ENCODE data around the gene B4GALT4. TPM values are rescaled to one million over a fixed set of nuclear protein-coding genes. Genes with fewer than 3 reads are reported as not detected.

Gene B4GALT4
- total RNA-seq, 2 donors from 2014 or later: 13.8 to 21.0 TPM

DNA sequence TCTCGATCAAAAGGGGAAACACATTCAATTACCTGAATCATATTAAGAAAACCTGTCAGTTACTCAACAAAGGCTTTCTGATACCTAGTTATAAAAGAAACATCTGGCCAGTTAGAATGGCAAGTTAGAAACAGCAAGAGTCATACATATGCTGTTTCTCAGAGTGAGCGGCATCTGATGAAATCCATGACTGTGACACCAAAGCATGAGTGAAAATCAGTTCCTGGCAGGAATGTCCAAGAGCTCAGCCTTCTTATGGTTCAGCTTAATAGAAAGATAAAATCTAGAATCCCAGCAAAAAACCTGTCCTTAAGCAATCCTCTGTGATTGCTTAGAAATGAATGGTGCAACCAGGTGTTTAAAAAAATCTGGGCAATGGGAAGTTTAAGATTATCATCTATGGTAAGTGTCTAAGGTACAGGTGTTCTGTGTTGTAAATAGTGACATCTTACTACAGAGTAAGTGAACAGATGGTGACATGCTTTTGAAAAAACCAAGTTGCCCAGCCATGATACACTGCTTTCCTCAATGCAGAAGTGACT lies 18.8 kb downstream of the B4GALT4 start:
- Mint-ChIP-seq H3K27ac (peak overlapping the region; percentile 26 to 94), H3K36me3 (peaks cover 25 to 54% of the 10 kb centered on the region in 2 donors), H3K9me3 (no peaks in the 10 kb centered on the region)
- ATAC-seq (peak; percentile 17 to 61), DNase-seq (ENCODE audit: low spot score in 2 of 2) (no peak)

DNA sequence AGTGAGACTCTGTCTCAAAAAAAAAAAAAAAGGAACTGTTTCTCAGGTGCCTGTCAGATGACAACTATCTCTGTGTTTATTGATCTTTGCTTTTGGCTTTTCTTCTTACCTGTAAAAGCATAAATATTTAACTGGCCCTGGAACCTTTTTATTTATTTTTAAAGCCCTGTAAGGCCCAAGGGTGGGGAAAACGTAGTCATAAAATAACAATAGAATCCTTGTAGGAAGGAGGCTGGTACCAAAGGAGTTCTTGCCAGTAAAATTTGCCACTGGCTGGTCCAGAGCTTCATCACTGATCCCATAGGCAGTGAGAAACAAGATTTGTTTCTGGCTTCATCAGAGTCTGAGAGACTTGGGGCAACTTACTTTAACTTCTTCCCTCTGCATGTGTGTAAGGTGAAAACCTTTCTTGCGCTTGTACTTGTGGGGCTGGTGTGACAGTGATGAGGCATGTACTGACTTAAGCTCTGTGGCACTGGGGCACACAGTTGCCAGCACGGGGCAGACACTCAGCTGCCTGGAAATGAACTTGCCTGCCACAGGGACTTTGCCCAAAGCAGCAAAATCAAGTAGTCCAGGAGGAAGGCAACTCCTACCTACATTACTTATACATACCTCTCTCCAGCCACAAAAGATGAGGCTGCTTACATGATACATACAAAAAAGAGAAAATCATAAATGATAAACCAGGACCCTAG lies 19.6 kb downstream of the B4GALT4 start:
- ATAC-seq (peak in 1 of 2 donors; percentile 2), DNase-seq (ENCODE audit: low spot score in 2 of 2) (no peak)
- H3K36me3 Mint-ChIP-seq: peaks cover 21 to 48% of the 10 kb centered on the region in 2 donors
- H3K9me3 Mint-ChIP-seq: no peaks in the 10 kb centered on the region
- H3K27ac Mint-ChIP-seq: peak overlapping the region; percentile 26 to 81

DNA sequence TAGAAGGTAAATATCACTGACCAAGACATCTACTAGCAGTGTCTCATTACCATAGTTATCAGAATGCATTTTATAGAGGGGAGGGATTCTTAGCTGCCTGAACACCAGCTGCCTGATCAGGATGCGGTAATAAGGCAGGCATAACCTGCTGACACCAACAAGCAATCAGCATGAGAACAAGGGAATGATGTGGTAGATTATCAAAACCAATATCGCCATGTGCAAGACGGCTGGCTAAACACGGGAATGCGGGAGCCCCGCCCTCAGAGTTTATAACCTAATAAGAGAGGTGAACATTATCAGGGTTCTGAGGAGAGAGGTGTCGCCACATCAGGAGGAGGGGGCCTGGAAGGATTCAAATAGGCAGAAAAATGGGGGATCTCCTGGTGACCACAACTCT lies 20.5 kb downstream of the B4GALT4 start:
- H3K27ac Mint-ChIP-seq: peak overlapping the region; percentile 69 to 94
- peaks cover 23 to 54% of the 10 kb centered on the region in 2 donors for H3K36me3 Mint-ChIP-seq
- DNase-seq (ENCODE audit: low spot score in 2 of 2): no peak
- no peak for ATAC-seq
- no peaks in the 10 kb centered on the region for H3K9me3 Mint-ChIP-seq

DNA sequence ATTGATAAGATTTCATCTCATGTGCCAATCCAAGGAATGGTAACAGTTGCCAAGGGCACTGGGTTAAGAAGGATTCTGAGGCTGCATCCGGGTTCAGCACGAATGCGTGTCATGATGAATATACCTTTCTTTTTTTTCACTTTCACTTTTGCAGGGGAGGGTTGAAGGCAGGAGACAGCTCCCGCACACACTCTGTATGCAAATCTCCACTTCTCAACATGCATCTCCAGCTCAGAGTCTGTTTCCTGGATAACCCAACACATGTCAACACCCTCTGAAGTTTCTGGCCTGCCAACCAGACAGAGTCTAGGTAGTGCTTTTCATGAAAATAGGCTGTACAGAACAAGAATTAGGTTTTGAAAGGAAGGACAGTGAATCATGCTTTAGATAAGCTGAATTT lies 21.6 kb downstream of the B4GALT4 start:
- DNase-seq (ENCODE audit: low spot score in 2 of 2): peak; percentile 34 to 60
- no peaks in the 10 kb centered on the region for H3K9me3 Mint-ChIP-seq
- H3K27ac Mint-ChIP-seq: peak overlapping the region; percentile 90 to 94
- ATAC-seq: peak; percentile 93 to 94
- H3K36me3 Mint-ChIP-seq: peaks cover 24 to 55% of the 10 kb centered on the region in 2 donors

DNA sequence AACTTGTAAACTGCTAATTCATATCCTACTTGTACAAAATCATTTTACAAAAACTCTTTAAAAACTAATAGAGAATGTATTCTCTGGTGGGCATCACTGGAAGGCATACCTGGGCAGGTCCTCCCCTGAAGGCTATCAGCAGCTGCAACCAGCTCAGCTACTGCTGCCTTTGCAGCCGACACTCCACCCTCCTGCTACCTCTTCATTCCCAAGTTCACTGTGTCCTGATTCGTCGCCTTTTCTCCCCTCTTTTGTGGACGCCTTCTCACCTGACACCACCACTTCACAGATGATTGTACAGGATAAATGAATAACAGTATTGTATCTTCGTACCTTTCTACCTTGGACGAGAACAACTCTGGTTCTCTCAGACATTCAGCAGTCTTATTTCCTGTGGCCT lies 28.9 kb downstream of the B4GALT4 start:
- ATAC-seq: no peak
- Mint-ChIP-seq H3K36me3 (peaks cover 30 to 59% of the 10 kb centered on the region in 2 donors), H3K9me3 (no peaks in the 10 kb centered on the region), H3K27ac (no peak overlapping the region)
- no peak for DNase-seq (ENCODE audit: low spot score in 2 of 2)

DNA sequence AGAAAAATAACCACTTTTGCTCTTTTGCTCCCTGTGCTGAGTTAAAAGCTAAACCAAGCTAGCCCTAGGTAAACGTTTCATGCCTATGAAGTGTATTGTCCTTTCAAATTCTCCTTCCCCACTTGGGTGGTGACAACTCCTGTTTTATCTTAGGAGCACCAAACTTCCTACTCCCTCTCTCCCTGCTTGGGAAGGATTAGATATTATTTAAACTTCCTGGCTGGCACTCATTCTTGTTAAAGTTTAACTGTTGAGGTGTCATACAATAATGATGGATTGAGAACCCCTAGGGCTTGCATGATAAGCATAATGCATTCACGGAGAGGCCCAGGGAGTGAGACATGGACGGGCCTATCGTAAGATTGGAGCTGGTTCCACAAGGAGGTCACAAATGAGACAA lies 29.5 kb downstream of the B4GALT4 start:
- Mint-ChIP-seq H3K36me3 (peaks cover 30 to 58% of the 10 kb centered on the region in 2 donors), H3K27ac (peak overlapping the region in 1 of 2 donors; percentile 48), H3K9me3 (no peaks in the 10 kb centered on the region)
- no peak for DNase-seq (ENCODE audit: low spot score in 2 of 2)
- no peak for ATAC-seq

DNA sequence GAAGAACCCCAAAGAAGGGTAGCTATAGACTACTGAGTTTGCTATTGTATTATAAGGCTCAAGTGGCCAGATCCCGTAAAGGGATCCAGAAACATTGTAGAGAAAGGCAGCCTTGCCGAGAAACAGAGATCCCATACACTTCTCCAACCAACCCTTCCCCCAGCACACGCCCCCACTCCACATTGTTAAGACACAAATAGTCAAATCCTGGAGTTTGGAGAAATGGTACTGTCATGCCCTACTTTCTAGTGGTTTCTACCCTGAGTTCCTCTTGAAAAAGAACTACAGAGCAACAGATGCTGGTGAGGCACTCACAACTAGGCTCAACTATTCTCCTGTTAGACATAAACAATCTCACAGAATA lies 33.2 kb downstream of the B4GALT4 start:
- DNase-seq (ENCODE audit: low spot score in 2 of 2) (no peak), ATAC-seq (no peak)
- H3K9me3 Mint-ChIP-seq: no peaks in the 10 kb centered on the region
- H3K27ac Mint-ChIP-seq: peak overlapping the region in 1 of 2 donors; percentile 73
- H3K36me3 Mint-ChIP-seq: peaks cover 16 to 42% of the 10 kb centered on the region in 2 donors

DNA sequence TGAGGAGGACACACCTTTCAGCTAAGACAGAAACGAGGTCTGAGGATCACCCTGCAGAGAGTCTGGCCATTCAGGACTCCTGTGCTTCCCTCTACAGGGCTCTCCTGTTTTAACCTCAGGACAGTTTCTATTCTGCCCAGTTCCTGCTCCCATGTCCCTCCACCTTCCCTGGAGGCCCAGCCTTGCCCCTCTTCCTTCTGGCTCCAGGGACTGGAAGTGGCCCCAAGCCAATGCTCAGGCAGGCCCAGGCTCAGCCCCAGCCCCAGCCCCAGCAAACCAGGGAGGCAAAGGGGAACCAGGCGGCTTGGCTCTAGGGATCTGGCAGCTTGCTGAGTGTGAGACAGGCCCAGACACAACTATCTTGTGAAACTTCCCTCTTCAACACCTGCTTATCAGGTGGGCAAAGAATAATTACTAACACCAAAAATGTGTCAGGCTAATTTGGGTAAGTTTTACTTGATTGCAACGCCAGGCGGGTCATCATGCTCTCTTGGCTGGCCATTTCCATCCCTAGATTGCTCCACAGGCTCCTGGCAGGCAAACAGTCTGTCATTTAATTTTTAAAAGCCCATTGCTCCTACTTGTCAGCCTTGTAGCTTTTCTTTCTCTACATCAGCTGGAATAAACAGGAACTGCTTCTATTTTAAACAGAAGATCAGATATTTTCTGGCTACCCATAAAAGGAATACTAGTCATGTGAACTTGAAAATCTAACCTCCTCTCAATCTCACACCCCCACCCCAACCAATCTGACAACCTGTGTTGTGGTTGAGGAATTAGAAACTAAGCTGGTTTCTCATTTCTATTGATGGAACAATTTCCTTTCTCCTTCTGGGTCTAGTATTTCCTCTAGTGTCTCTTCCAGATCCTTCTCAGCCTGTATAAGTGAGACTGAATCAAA lies 33.8 kb downstream of the B4GALT4 start:
- Mint-ChIP-seq H3K36me3 (peaks cover 12 to 36% of the 10 kb centered on the region in 2 donors), H3K9me3 (no peaks in the 10 kb centered on the region), H3K27ac (peak overlapping the region; percentile 10 to 73)
- ATAC-seq (peak; percentile 57 to 58), DNase-seq (ENCODE audit: low spot score in 2 of 2) (no peak)

DNA sequence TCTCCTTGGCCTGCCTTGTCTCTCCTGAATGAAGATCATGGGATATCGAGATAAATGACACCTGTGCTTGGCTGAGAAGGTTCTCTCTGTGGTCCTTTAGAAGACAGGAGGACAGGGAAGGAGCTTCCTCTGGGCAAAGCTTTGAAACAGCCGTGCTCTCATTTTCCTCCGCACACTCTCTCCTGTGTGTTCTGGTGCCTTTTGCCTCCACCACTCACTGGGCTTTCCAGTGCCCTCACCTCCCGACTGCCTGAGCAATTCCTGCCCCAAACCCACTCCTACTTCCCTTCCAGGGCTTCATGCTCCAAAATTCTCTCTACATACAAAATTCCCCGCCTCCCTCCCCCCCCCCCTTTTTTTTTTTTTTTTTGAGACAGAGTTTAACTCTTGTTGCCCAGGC lies 35.0 kb downstream of the B4GALT4 start:
- no peak for DNase-seq (ENCODE audit: low spot score in 2 of 2)
- H3K36me3 Mint-ChIP-seq: peaks cover 12 to 27% of the 10 kb centered on the region in 2 donors
- ATAC-seq: no peak
- no peaks in the 10 kb centered on the region for H3K9me3 Mint-ChIP-seq
- H3K27ac Mint-ChIP-seq: no peak overlapping the region

DNA sequence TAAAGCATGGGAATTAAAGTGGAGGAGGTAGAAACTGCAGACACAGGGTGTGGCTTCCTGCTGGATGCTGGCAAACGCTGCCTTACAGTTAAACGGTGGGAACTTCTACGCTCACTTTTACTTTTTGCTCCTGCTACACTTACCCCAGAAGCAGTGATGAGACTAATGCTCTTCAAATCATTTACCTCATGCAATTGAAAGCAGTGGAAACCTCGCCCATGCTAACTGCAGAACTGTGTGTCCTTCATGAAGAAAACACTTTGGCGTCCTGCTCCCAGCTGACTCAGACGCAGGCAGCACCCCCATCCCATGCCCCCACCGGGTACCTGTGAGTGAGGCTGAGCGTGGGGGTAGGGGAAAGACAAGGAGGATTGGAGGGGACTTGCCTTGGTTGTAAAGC lies 35.5 kb downstream of the B4GALT4 start:
- Mint-ChIP-seq H3K9me3 (no peaks in the 10 kb centered on the region), H3K36me3 (peaks cover 12 to 22% of the 10 kb centered on the region in 2 donors), H3K27ac (peak overlapping the region in 1 of 2 donors; percentile 50)
- DNase-seq (ENCODE audit: low spot score in 2 of 2): no peak
- peak in 1 of 2 donors; percentile 9 for ATAC-seq

DNA sequence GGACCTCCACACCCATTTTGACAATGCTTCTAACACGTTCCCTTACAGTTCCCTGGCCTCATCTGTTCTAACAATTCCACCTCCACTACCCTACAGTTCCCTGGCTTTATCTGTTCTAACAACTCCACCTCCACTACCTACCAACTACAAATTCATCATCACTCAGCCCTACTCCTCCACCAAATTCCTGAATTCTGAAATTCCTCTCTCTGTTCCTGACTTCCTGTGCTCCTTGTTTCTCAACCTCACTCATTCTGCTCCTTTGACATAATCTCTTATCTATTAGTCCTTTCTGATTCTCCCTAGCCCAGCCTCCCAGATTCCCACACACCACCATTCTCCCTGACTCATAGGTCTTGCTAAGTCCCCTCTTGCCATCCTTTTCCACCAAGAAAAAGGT lies 44.8 kb downstream of the B4GALT4 start:
- no peaks in the 10 kb centered on the region for H3K36me3 Mint-ChIP-seq
- no peak overlapping the region for H3K27ac Mint-ChIP-seq
- ATAC-seq: no peak

DNA sequence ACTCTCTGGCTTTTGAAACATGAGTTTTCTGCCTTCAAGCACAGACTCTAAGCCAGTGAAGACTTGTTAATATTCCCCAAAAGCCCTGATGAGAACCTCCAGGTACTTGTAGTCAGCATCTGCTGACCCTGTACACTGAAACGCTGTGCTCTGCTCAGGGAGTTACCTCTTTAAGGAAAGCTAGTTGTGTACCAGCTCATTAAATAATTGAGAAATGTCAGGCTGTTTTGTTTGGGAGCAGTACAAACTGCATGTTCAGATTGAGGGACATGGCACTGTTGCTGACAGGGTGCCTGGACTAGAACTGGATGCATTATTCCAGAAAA lies 45.6 kb downstream of the B4GALT4 start:
- ATAC-seq: no peak
- H3K27ac Mint-ChIP-seq: no peak overlapping the region
- H3K36me3 Mint-ChIP-seq: no peaks in the 10 kb centered on the region
- DNase-seq (ENCODE audit: low spot score in 2 of 2): no peak
- H3K9me3 Mint-ChIP-seq: no peaks in the 10 kb centered on the region

More for the DNA sequence above, 44.8 kb downstream of the B4GALT4 start:
- H3K9me3 Mint-ChIP-seq: no peaks in the 10 kb centered on the region
- no peak for DNase-seq (ENCODE audit: low spot score in 2 of 2)

DNA sequence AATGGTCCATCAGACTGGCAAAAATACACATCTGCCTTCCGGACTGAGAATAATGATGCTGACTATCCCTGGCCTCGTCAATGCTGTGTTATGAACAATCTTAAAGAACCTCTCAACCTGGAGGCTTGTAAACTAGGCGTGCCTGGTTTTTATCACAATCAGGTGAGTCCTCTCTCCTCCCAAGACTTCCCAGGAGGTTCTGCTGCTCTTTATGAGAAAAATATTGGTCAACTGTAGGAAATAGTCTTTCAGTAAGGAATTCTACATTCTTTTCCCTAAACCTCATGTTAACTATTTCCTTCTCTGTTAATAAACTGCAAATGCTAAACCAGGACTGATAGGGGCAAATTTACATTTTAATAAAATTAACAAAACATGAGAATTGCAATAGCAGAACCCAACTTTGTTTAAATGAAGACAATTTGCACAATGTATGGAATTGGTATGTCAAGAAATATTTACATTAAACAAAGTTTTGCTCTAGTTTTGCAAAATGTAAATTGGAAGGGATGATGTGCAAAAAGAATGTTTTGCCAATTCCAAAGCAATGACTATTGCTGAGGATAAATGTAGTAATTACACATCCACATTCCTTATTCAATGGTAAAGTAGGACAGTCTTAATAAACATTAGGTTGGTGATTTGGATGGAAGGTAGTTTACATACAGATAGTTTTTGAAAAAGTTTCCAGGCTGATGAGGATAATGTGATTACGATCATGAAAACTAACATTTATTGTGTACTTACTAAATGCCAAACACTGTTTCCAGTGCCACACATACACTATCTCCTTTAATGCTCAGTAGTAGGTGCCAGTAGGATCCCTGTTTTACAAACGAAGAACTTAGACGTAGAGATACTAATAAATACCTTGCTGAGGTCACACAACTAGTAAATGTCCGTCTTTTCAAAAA lies 46.2 kb downstream of the B4GALT4 start:
- H3K36me3 Mint-ChIP-seq: no peaks in the 10 kb centered on the region
- no peak overlapping the region for H3K27ac Mint-ChIP-seq
- no peaks in the 10 kb centered on the region for H3K9me3 Mint-ChIP-seq
- DNase-seq (ENCODE audit: low spot score in 2 of 2) (no peak), ATAC-seq (no peak)

DNA sequence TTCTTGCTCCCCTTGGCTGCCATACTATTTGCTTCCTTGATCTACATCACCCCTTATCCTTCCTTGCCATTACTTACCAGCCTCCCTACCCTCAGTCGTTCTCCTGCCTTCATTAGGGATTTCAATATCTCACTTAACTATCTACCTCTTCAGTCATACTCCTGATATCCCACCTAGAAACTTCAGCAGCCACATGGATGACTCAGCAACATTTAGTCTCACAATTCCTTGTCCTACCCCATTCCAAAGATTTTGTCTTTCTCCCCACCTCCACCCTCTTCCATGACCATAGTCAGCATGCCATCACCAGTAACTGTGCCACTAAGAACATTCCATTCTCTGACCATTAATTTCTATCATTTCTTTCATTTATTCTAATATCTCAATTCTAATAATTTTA lies 48.9 kb downstream of the B4GALT4 start:
- H3K36me3 Mint-ChIP-seq: no peaks in the 10 kb centered on the region
- H3K9me3 Mint-ChIP-seq: no peaks in the 10 kb centered on the region
- ATAC-seq: no peak

DNA sequence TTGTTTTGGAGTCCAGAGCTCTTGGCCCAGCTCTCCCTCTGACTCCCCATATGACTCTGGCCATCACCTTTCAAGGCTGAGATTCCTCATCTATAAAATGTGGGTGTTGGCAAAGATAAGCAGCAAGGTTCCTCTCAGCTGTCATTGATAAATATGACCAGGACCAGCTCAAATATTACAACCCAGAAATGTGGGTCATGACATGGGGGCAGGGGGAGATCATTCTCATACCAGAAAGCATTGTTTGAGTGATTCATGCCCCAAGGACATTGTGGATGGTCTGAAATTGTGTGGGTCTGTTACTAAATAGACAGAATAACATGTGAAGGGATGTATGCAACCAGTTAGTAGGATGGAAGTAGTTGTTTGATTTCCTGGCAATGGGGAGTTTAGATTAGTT lies 53.4 kb downstream of the B4GALT4 start:
- ATAC-seq (no peak), DNase-seq (ENCODE audit: low spot score in 2 of 2) (no peak)
- Mint-ChIP-seq H3K27ac (no peak overlapping the region), H3K36me3 (no peaks in the 10 kb centered on the region), H3K9me3 (no peaks in the 10 kb centered on the region)

More for the DNA sequence above, 48.9 kb downstream of the B4GALT4 start:
- H3K27ac Mint-ChIP-seq: no peak overlapping the region
- DNase-seq (ENCODE audit: low spot score in 2 of 2): no peak

DNA sequence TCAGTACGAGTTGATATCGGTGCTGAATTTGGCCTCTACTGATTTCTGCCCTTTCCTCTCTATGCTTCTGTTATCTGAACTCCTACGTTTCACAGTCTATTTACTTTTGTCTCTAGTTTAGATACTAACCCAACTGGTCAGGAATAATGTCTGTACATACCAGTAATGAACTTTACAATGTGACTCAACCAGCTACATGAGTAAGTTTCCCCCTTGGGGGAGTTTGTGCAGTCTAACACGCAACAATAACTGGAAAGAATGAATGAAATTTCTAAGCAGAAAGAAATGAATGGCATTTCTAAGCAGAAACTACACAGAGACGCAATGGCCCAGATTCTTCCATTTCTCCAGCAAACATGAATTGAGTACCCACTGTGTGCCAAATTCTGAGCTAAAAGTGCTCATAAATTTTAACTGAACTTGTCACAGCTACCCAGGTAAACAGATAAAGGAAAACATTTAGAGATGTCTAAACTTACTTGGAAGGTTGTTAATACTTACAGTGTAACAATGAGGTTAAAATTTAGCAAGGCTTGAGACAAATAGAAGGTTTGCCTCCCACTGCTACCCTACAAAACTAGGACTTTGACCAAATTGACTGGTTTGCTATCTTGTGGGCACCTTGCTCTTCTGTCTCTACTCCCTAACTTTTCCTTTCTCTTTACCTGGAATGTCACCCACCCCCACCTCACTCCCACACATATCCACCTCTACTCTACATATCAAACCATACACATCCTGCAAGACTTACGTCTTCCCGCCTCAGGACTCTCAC lies 55.7 kb downstream of the B4GALT4 start:
- DNase-seq (ENCODE audit: low spot score in 2 of 2) (no peak), ATAC-seq (peak; percentile 40 to 47)
- H3K36me3 Mint-ChIP-seq: no peaks in the 10 kb centered on the region
- no peaks in the 10 kb centered on the region for H3K9me3 Mint-ChIP-seq
- H3K27ac Mint-ChIP-seq: peak overlapping the region in 1 of 2 donors; percentile 10

All from activated naive CD4-positive, alpha-beta T cell treated with anti-CD3 and anti-CD28 coated beads, Interleukin-2, amount 50 U/mL, for 72 hours (primary cell).